Aorta (tissue), 5 donors: ENCODE measurements around the gene DHX8. TPM values are rescaled to one million over a fixed set of nuclear protein-coding genes. Genes with fewer than 3 reads are reported as not detected.
"Not testable (repeated sequence)": the region's sequence is repeated elsewhere in the genome, so short reads cannot be mapped to it uniquely, and the experiment has no call there.

Source experiments
- ATAC-seq: fragments of 200-7000 bp; cut with Tn5 transposase; one replicate; pipeline ENCODE4 v1.9.1; 2022; ENCODE audit warnings: moderate library complexity; ENCODE audit not compliant: low FRiP score
- DNase-seq, 2 donors: peaks; one replicate each; pipeline ENCODE4 v3.0.0-alpha.2; 2020
- H3K27ac ChIP-seq, 2 donors: one replicate each; pipeline ENCODE4 v1.5.1; 2013; ENCODE audit warnings: low read length in 2 of 2, mild to moderate bottlenecking in 2 of 2, moderate library complexity in 2 of 2, control low read depth in 1 of 2, inconsistent platforms in 1 of 2, low read depth in 1 of 2
- H3K27me3 ChIP-seq, 2 donors: one replicate each; pipeline ENCODE4 v1.6.1; 2013; ENCODE audit warnings: control low read depth in 1 of 2, low read length in 1 of 2, mild to moderate bottlenecking in 1 of 2, moderate library complexity in 1 of 2; ENCODE audit not compliant: insufficient read depth in 2 of 2, control insufficient read depth in 1 of 2
- H3K36me3 ChIP-seq, 2 donors: one replicate each; pipeline ENCODE4 v1.6.1; 2013; ENCODE audit warnings: control low read depth in 1 of 2, low read length in 1 of 2, mild to moderate bottlenecking in 1 of 2; ENCODE audit not compliant: insufficient read depth in 2 of 2, control insufficient read depth in 1 of 2
- H3K4me1 ChIP-seq, 2 donors: one replicate each; pipeline ENCODE4 v1.6.1; 2013; ENCODE audit warnings: low read length in 2 of 2, control low read depth in 1 of 2, mild to moderate bottlenecking in 1 of 2, moderate library complexity in 1 of 2; ENCODE audit not compliant: insufficient read depth in 2 of 2, control insufficient read depth in 1 of 2
- H3K4me3 ChIP-seq, 2 donors: one replicate each; pipeline ENCODE4 v1.5.1; 2013; ENCODE audit warnings: low read length in 2 of 2, control low read depth in 1 of 2, mild to moderate bottlenecking in 1 of 2
- H3K9me3 ChIP-seq: one replicate; pipeline ENCODE4 v1.6.1; 2013; ENCODE audit warnings: mild to moderate bottlenecking, low read length; ENCODE audit not compliant: control insufficient read depth
- WGBS, 2 donors: extraction: QIAGEN DNeasy Blood & Tissue Kit; methylation state at CpG; one replicate each; pipeline ENCODE4 v1.1.7; 2013; 5-methylcytosine and 5-hydroxymethylcytosine counted together
- intact Hi-C, 2 donors: fragments of 100-400 bp; cut with DNase I; formaldehyde crosslinking; loops; one replicate each; pipeline versions ENCODE4 v1.14.2 to v1.15.0; 2022
- polyA plus RNA-seq, 2 donors: library from polyadenylated mRNA; stranded (reverse); fragments of 200-250 nt; gene quantifications; one replicate each; pipeline ENCODE4 v1.2.3, GENCODE V29; 2013
- total RNA-seq, 2 donors: library from RNA; stranded (reverse); fragmentation: NEBNext Ultra II Directional; extraction: Animal tissue kit (Norgen Biotek cat#: 25700); gene quantifications; one replicate each; pipeline ENCODE4 v1.2.1, GENCODE V29; 2021
- donor health status: healthy with polysubstance abuse.
- donor health status: Bipolar disorder and iron deficiency.
- donor health status: DM: no; HTN: no; CAD: no.
- donor health status: DM: no; HTN: no; CAD: no.
- donor health status: DM: yes; HTN: yes; CAD: no.

DHX8 gene
- total and polyA plus RNA-seq, 4 donors = 7.1 to 45.3 (median 33.4) TPM

DNA sequence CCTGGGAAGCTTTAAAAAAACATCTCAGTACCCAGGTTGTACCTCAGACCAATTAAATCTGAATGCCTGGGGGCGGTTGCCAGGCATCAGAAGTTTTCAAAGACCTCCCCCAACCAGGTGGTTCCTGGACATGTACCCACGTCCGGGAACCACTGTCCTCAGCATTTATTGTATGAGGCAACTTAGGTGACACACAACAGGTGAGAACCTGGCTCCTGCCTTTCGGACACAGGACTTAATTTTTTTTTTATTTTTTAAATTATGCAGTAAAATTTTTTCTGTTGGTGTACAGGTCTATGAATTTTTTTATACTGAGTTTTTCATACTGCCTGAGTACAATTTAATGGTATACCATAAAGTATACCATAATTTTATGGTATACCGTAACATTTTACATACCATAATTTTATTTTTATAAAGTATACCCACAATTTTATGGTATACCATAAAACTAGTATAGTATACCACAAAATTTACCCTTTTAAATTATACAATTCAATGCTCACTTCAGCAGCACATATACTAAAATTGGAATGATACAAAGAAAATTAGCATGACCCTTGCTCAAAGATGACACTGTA, 38.7 kb upstream of the DHX8 start:
- Histone ChIP-seq H3K36me3 (no peaks in the 10 kb centered on the region), H3K27ac (no peak overlapping the region), H3K4me1 (no peaks in the 10 kb centered on the region), H3K27me3 (no peaks in the 10 kb centered on the region), H3K4me3 (no peak overlapping the region), H3K9me3 (no peaks in the 10 kb centered on the region)
- intact Hi-C loops = no loop called here
- ATAC-seq (no peak), DNase-seq (no peak)
- 71 to 84% methylated on average over 5 of the region's 5 CpGs for WGBS, 2 donors

DNA sequence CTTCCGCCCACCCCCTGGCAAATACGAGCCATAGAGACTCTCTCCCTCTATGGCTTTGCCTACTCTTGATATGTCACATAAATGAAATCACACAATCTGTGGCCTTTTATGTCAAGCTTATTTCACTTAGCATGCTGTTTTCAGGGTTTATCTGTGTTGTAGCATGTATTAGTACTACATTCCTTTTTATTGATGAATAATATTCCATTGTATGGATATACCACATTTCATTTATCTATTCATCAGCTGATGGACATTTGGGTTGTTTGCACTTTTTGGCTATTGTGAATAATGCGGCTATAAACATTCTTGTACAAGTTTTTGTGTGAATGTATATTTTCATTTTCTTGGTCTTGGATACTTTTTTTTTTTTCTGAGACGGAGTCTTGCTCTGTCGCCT, 37.0 kb upstream of the DHX8 start:
- H3K36me3 ChIP-seq = no peaks in the 10 kb centered on the region
- 93 to 96% methylated on average over 5 of the region's 5 CpGs for WGBS, 2 donors
- H3K27me3 ChIP-seq = no peaks in the 10 kb centered on the region
- intact Hi-C loops = no loop called here
- H3K27ac ChIP-seq = no peak overlapping the region
- H3K4me3 ChIP-seq = no peak overlapping the region
- ATAC-seq = no peak
- no peaks in the 10 kb centered on the region for H3K4me1 ChIP-seq
- no peak for DNase-seq
- no peaks in the 10 kb centered on the region for H3K9me3 ChIP-seq

DNA sequence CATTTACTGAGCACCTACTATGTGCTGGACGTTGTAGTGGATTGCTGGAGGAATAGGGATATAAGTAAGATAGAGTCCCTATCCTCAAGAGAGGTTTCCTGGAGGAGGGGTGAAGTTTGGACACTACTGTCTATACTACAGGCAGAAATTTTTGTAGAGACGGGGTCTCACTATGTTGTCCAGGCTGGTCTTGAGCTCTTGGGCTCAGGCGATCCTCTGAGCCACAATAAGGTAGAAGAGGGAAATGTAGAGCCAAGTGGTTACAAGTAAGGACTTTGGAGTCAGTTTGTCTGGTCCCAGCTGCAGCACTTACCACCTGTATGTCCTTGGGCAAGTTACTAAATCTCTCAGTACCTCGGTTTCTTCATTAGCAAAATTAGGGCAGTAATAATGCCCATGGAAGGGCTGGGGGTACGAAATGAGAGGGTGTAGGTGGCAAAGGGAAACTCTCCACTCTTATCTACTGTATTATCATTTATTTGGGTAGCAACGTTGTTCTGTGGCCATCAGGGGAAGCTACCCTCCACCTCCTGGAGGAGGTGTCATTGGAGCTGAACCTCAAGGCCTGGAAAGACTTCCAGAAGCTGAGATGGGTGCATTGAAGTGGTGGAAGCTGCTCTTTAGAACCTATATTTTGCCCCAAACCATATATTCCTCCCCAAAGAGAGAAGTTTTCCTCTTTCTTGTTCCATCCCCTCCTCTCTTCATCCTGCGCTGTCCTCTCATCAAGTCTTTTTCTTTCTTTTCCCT, 34.9 kb upstream of the DHX8 start:
- no peak for DNase-seq

DNA sequence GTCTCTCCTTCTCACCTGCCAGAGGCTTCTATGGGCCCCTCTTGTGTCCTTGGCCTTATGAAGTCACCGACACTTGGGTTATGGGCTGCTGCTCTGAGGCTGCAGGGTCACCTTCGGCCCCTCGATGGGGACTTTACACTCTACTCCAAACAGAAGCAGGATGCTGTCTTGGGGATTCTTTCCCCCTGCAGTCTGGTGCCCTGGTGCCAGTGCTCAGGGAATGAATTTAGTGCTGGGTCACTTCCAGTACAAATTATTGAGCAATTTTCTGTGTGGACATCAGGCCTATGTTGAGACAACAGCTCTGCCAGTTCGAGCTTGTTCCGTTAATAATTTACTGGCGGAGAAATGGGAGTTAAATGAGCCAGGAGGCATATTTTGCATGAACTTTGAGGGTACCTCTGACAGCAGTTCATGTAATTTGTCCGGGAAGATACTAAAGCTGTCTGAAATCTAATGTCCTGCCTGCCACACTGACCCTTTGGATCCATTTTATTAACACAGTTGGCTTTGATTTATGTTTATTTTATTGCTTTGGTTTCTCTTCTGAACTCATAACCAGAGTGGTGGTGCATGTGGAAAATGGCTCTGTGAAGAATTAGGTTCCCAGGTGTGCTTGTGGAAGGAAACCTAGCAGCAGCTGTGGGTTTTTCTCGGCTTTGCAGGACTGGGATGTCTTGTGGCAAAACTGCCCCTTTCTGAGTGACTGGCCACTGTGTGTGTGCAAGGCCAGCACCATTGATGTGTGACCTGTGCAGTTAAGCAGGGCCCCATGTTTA, 34.1 kb upstream of the DHX8 start:
- Histone ChIP-seq H3K9me3 (no peaks in the 10 kb centered on the region), H3K4me1 (no peaks in the 10 kb centered on the region), H3K27ac (no peak overlapping the region), H3K27me3 (no peaks in the 10 kb centered on the region), H3K4me3 (no peak overlapping the region), H3K36me3 (no peaks in the 10 kb centered on the region)
- peak; percentile 33 for ATAC-seq
- 68 to 70% methylated on average over 8 of the region's 8 CpGs for WGBS, 2 donors
- intact Hi-C loops = no loop called here
- DNase-seq = no peak

More for the DNA sequence above, 34.9 kb upstream of the DHX8 start:
- intact Hi-C loops = no loop called here
- Histone ChIP-seq H3K27ac (no peak overlapping the region), H3K4me1 (no peaks in the 10 kb centered on the region), H3K27me3 (no peaks in the 10 kb centered on the region), H3K4me3 (no peak overlapping the region), H3K36me3 (no peaks in the 10 kb centered on the region), H3K9me3 (no peaks in the 10 kb centered on the region)
- 71 to 79% methylated on average over 7 of the region's 7 CpGs for WGBS, 2 donors
- no peak for ATAC-seq

DNA sequence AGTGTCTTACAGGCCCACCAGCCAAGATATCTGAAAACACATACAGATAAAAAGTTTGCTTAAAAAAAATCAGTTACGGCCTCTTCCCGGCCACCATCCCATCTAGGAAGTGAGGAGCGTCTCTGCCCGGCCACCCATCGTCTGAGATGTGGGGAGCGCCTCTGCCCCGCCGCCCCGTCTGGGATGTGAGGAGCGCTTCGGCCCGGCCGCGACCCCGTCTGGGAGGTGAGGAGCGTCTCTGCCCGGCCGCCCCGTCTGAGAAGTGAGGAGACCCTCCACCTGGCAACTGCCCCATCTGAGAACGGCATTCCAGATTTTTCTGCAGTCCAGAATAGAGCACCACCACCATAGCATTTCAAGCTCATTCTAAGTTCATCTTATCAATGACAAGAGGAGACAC, 33.0 kb upstream of the DHX8 start:
- H3K4me3 ChIP-seq, intact Hi-C loops, H3K36me3 ChIP-seq, H3K4me1 ChIP-seq, H3K9me3 ChIP-seq, H3K27me3 ChIP-seq, H3K27ac ChIP-seq, DNase-seq, ATAC-seq: not testable (repeated sequence)
- 93 to 94% methylated on average over 16 to 20 of the region's 20 CpGs for WGBS, 2 donors

DNA sequence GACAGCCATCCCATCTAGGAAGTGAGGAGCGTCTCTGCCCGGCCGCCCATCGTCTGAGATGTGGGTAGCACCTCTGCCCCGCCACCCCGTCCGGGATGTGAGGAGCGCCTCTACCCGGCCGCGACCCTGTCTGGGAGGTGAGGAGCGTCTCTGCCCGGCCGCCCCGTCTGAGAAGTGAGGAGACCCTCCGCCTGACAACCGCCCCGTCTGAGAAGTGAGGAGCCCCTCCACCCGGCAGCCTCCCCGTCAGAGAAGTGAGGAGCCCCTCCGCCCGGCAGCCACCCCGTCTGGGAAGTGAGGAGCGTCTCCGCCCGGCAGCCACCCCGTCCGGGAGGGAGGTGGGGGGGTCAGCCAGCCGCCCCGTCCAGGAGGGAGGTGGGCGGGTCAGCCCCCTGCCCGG, 32.0 kb upstream of the DHX8 start:
- H3K36me3 ChIP-seq, H3K27me3 ChIP-seq, H3K4me1 ChIP-seq, H3K4me3 ChIP-seq, intact Hi-C loops, DNase-seq, H3K9me3 ChIP-seq, H3K27ac ChIP-seq, ATAC-seq: not testable (repeated sequence)
- 93 to 95% methylated on average over 17 to 32 of the region's 32 CpGs for WGBS, 2 donors

DNA sequence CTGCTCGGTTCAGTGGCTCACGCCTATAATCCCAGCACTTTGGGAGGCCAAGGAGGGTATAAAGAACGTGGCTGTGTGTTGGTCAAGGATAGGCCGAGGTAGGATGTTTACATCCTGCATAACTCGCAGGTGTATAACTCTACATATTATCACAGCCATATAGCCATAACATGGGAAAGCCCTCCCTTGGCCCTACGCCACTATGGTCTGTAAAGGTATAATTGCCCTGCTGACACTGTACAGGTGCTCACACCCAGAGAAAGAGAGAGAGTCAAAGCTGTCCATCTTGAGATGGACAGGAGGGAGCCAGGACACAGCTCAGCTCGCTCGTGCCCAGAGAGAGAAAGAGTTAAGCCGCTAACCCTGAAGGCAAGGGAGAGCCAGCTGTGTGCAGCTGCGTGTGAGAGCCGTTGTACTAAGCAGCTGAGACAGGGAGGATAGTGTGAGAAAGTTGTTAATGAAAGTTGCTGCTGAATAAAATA, 30.4 kb upstream of the DHX8 start:
- H3K4me3 ChIP-seq = no peak overlapping the region
- intact Hi-C loops = no loop called here
- WGBS, 2 donors = 69 to 75% methylated on average over 11 of the region's 11 CpGs
- ATAC-seq (no peak), DNase-seq (no peak)
- no peaks in the 10 kb centered on the region for H3K36me3 ChIP-seq
- no peaks in the 10 kb centered on the region for H3K9me3 ChIP-seq
- no peaks in the 10 kb centered on the region for H3K4me1 ChIP-seq
- no peaks in the 10 kb centered on the region for H3K27me3 ChIP-seq
- H3K27ac ChIP-seq = no peak overlapping the region

DNA sequence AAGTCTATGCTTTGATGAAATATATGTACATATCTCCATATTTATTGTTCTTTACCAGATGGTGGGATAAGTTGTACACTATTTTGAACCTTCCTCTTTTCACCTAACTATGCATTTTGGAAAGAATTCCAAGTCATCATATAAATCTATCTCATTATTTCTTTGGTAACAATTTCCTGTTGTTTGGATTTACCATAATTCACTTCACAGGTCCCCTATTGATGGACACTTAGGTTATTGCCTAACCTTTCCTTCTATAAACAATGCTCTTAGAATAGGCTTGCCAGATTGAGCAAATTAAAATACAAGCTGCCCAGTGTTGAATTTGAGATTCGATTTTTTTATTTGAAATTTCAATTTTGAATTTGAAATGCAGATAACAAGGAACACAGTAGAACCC, 28.9 kb upstream of the DHX8 start:
- intact Hi-C loops = no loop called here
- DNase-seq (no peak), ATAC-seq (no peak)
- no peaks in the 10 kb centered on the region for H3K9me3 ChIP-seq
- WGBS, 2 donors = 69 to 72% methylated on average over 1 of the region's 1 CpG
- H3K4me1 ChIP-seq = no peaks in the 10 kb centered on the region
- no peak overlapping the region for H3K4me3 ChIP-seq
- H3K36me3 ChIP-seq = no peaks in the 10 kb centered on the region
- H3K27me3 ChIP-seq = no peaks in the 10 kb centered on the region
- H3K27ac ChIP-seq = no peak overlapping the region
